A673 (cell line): Measurements from ENCODE around the gene ZSWIM8.

Experiments
- EZH2 ChIP-seq: fragments of 200-600 bp; sonication (generic); IDR thresholded peaks from 2 replicates; pipeline ENCODE4 v1.6.1; 2017; ENCODE audit warnings: borderline replicate concordance, low read depth, mild to moderate bottlenecking, mixed read lengths, antibody characterized with exemption, low read length; ENCODE audit not compliant: poor library complexity, severe bottlenecking
- TF ChIP-seq, protein P1 (sequence below): fragments of 300-800, 200-600 bp; sonication (generic); conservative IDR thresholded peaks from 2 replicates; pipeline ENCODE4 v1.5.1; 2017; ENCODE audit warnings: low read depth, mild to moderate bottlenecking, antibody characterized with exemption, low read length, moderate library complexity, mixed read lengths

DNA sequence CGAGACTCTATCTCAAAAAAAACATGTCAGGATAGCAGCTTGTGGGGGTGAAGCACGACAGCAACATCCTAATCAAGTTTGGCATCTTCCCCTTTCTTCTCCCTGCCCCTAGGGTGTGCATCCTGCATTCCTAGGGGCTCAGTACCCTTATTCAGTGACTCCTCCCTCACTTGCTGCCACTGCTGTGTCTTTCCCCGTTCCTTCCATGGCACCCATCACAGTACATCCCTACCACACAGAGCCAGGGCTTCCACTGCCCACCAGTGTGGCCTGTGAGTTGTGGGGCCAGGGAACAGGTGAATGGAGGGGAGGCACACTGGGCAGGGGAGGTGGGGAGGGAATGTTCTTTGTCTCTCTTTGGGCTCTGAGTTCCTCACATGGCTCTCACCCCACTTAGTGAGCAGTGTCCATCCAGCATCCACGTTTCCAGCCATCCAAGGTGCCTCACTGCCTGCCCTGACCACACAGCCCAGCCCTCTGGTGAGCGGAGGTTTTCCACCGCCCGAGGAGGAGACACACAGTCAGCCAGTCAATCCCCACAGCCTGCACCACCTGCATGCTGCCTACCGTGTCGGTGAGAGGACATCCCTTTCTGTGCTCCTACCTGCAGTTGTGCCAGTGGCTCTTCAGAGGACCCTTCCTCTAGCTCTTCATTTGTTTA, 14.6 kb downstream of the ZSWIM8 start:
- TF ChIP-seq, protein P1, sequence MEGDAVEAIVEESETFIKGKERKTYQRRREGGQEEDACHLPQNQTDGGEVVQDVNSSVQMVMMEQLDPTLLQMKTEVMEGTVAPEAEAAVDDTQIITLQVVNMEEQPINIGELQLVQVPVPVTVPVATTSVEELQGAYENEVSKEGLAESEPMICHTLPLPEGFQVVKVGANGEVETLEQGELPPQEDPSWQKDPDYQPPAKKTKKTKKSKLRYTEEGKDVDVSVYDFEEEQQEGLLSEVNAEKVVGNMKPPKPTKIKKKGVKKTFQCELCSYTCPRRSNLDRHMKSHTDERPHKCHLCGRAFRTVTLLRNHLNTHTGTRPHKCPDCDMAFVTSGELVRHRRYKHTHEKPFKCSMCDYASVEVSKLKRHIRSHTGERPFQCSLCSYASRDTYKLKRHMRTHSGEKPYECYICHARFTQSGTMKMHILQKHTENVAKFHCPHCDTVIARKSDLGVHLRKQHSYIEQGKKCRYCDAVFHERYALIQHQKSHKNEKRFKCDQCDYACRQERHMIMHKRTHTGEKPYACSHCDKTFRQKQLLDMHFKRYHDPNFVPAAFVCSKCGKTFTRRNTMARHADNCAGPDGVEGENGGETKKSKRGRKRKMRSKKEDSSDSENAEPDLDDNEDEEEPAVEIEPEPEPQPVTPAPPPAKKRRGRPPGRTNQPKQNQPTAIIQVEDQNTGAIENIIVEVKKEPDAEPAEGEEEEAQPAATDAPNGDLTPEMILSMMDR = no peak
- TF ChIP-seq EZH2 = no peak
